ENCODE results near the gene YWHAE.
A peak's percentile ranks its signal among the peaks of the same experiment; 100 is the strongest.
"Not testable (repeated sequence)": the region's sequence is repeated elsewhere in the genome, so short reads cannot be mapped to it uniquely, and the experiment has no call there.

The YWHAE gene

GRCh38 chr17:1398931-1399678 is 917 bp downstream of the YWHAE start:
- Histone ChIP-seq H3K27me3 (ENCODE audit: insufficient read depth, low read length) (no peaks in the 10 kb centered on the region), H3K27ac (ENCODE audit: low read depth, low read length, poor library complexity, severe bottlenecking) (peak overlapping the region; percentile 82), H3K9me2 (ENCODE audit: low read depth, low read length) (no peaks in the 10 kb centered on the region), H3K4me3 (ENCODE audit: low read depth, low read length, poor library complexity, severe bottlenecking) (peak overlapping the region; percentile 97), H3K9me3 (ENCODE audit: low read length) (no peaks in the 10 kb centered on the region), H3K4me1 (ENCODE audit: insufficient read depth, low read length, severe bottlenecking) (peaks cover 31% of the 10 kb centered on the region), H2AFZ (ENCODE audit: low read length) (no peak overlapping the region), H3K36me3 (ENCODE audit: insufficient read depth, low read length) (peaks cover 37% of the 10 kb centered on the region), H4K20me1 (ENCODE audit: insufficient read depth, low read length) (no peaks in the 10 kb centered on the region), H3K4me2 (ENCODE audit: low read length) (peak overlapping the region; percentile 98), H3K9ac (ENCODE audit: low read length) (peak overlapping the region; percentile 96), H3K79me2 (ENCODE audit: insufficient read depth, low read length) (peaks cover 56% of the 10 kb centered on the region), H3F3A (ENCODE audit: insufficient read depth, low read length) (no peaks in the 10 kb centered on the region)
- TF ChIP-seq EZH2 (IDR thresholded peaks at IDR 0.05; ENCODE audit: borderline replicate concordance, low read length) (no peak), CTCF (IDR thresholded peaks at IDR 0.05; ENCODE audit: low read length) (no peak)

GRCh38 chr17:1398028-1398427 is 2.0 kb downstream of the YWHAE start:
- Histone ChIP-seq H3K9ac (ENCODE audit: low read length) (peak overlapping the region; percentile 96), H3K9me2 (ENCODE audit: low read depth, low read length) (no peaks in the 10 kb centered on the region), H3K4me3 (ENCODE audit: low read depth, low read length, poor library complexity, severe bottlenecking) (peak overlapping the region; percentile 97), H4K20me1 (ENCODE audit: insufficient read depth, low read length) (no peaks in the 10 kb centered on the region), H3K27ac (ENCODE audit: low read depth, low read length, poor library complexity, severe bottlenecking) (peak overlapping the region; percentile 6), H3K9me3 (ENCODE audit: low read length) (no peaks in the 10 kb centered on the region), H2AFZ (ENCODE audit: low read length) (no peak overlapping the region), H3K4me2 (ENCODE audit: low read length) (peak overlapping the region; percentile 98), H3K79me2 (ENCODE audit: insufficient read depth, low read length) (peaks cover 67% of the 10 kb centered on the region), H3F3A (ENCODE audit: insufficient read depth, low read length) (no peaks in the 10 kb centered on the region), H3K4me1 (ENCODE audit: insufficient read depth, low read length, severe bottlenecking) (peaks cover 42% of the 10 kb centered on the region), H3K27me3 (ENCODE audit: insufficient read depth, low read length) (no peaks in the 10 kb centered on the region), H3K36me3 (ENCODE audit: insufficient read depth, low read length) (peaks cover 37% of the 10 kb centered on the region)
- TF ChIP-seq EZH2 (IDR thresholded peaks at IDR 0.05; ENCODE audit: borderline replicate concordance, low read length) (no peak), CTCF (IDR thresholded peaks at IDR 0.05; ENCODE audit: low read length) (no peak)

GRCh38 chr17:1395876-1396665 is 4.0 kb downstream of the YWHAE start:
- not testable (repeated sequence) for H4K20me1 ChIP-seq (ENCODE audit: insufficient read depth, low read length); H3K9me2 ChIP-seq (ENCODE audit: low read depth, low read length); H3F3A ChIP-seq (ENCODE audit: insufficient read depth, low read length); H3K27me3 ChIP-seq (ENCODE audit: insufficient read depth, low read length); H3K4me2 ChIP-seq (ENCODE audit: low read length); H2AFZ ChIP-seq (ENCODE audit: low read length); H3K27ac ChIP-seq (ENCODE audit: low read depth, low read length, poor library complexity, severe bottlenecking); H3K9me3 ChIP-seq (ENCODE audit: low read length); H3K4me3 ChIP-seq (ENCODE audit: low read depth, low read length, poor library complexity, severe bottlenecking); H3K9ac ChIP-seq (ENCODE audit: low read length)
- H3K36me3 ChIP-seq (ENCODE audit: insufficient read depth, low read length): peaks cover 42% of the 10 kb centered on the region
- peaks cover 87% of the 10 kb centered on the region for H3K79me2 ChIP-seq (ENCODE audit: insufficient read depth, low read length)
- peaks cover 60% of the 10 kb centered on the region for H3K4me1 ChIP-seq (ENCODE audit: insufficient read depth, low read length, severe bottlenecking)

Data from OCI-LY1 (cell line).